Trophoblast cell (in vitro differentiated cells and primary cell): Measurements from ENCODE around the gene IL1RAPL2.
"Not testable (repeated sequence)": the region's sequence is repeated elsewhere in the genome, so short reads cannot be mapped to it uniquely, and the experiment has no call there.

Experiments
- DNase-seq, 2 donors: peaks; one replicate each; pipeline ENCODE4 v3.0.0-alpha.2; 2016
- H2AFZ ChIP-seq: 2 replicates; pipeline ENCODE4 v1.6.1; 2013; ENCODE audit warnings: low read length, moderate library complexity, mild to moderate bottlenecking; ENCODE audit not compliant: insufficient read depth, poor library complexity
- H2AK5ac ChIP-seq: 2 replicates; pipeline ENCODE4 v1.6.1; 2013; ENCODE audit warnings: mild to moderate bottlenecking, low read length
- H2BK120ac ChIP-seq: 2 replicates; pipeline ENCODE4 v1.6.1; 2013; ENCODE audit warnings: low read length, mild to moderate bottlenecking, moderate library complexity; ENCODE audit not compliant: insufficient read depth, poor library complexity
- H2BK12ac ChIP-seq: 2 replicates; pipeline ENCODE4 v1.6.1; 2013; ENCODE audit warnings: mild to moderate bottlenecking, low read length, moderate library complexity
- H2BK5ac ChIP-seq: 2 replicates; pipeline ENCODE4 v1.6.1; 2013; ENCODE audit warnings: low read length, low read depth, moderate library complexity, mild to moderate bottlenecking; ENCODE audit not compliant: poor library complexity
- H3K14ac ChIP-seq: 2 replicates; pipeline ENCODE4 v1.6.1; 2013; ENCODE audit warnings: mild to moderate bottlenecking, low read length
- H3K18ac ChIP-seq: 2 replicates; pipeline ENCODE4 v1.6.1; 2013; ENCODE audit warnings: mild to moderate bottlenecking, low read length
- H3K23ac ChIP-seq: 2 replicates; pipeline ENCODE4 v1.6.1; 2013; ENCODE audit warnings: low read length
- H3K27ac ChIP-seq: 2 replicates; pipeline ENCODE4 v1.5.1; 2013; ENCODE audit warnings: low read depth, mild to moderate bottlenecking, inconsistent platforms, low read length, moderate library complexity
- H3K27me3 ChIP-seq: 2 replicates; pipeline ENCODE4 v1.6.1; 2013; ENCODE audit warnings: inconsistent platforms, mild to moderate bottlenecking, low read length, moderate library complexity; ENCODE audit not compliant: insufficient read depth
- H3K36me3 ChIP-seq, 2 experiments: 1 replicate in 1 of 2; 2 replicates in 1 of 2; pipeline ENCODE4 v1.6.1; 2013; ENCODE audit warnings: low read length in 2 of 2, mild to moderate bottlenecking in 2 of 2, moderate library complexity in 1 of 2; ENCODE audit not compliant: insufficient read depth in 2 of 2, control insufficient read depth in 1 of 2
- H3K4ac ChIP-seq: 2 replicates; pipeline ENCODE4 v1.6.1; 2013; ENCODE audit warnings: low read depth, mild to moderate bottlenecking, low read length, moderate library complexity
- H3K4me1 ChIP-seq, 2 experiments: 1 replicate in 1 of 2; 2 replicates in 1 of 2; pipeline ENCODE4 v1.6.1; 2013; ENCODE audit warnings: low read length in 2 of 2, mild to moderate bottlenecking in 2 of 2, moderate library complexity in 1 of 2; ENCODE audit not compliant: insufficient read depth in 2 of 2, control insufficient read depth in 1 of 2
- H3K4me2 ChIP-seq: 2 replicates; pipeline ENCODE4 v1.6.1; 2013; ENCODE audit warnings: inconsistent platforms, mild to moderate bottlenecking, low read length, moderate library complexity
- H3K4me3 ChIP-seq: 2 replicates; pipeline ENCODE4 v1.5.1; 2013; ENCODE audit warnings: mild to moderate bottlenecking, low read depth, low read length, inconsistent platforms
- H3K79me1 ChIP-seq: one replicate; pipeline ENCODE4 v1.6.1; 2013; ENCODE audit warnings: low read length
- H3K79me2 ChIP-seq: 2 replicates; pipeline ENCODE4 v1.6.1; 2013; ENCODE audit warnings: low read length, mild to moderate bottlenecking; ENCODE audit not compliant: control insufficient read depth, insufficient read depth, poor library complexity
- H3K9ac ChIP-seq: 2 replicates; pipeline ENCODE4 v1.6.1; 2013; ENCODE audit warnings: mild to moderate bottlenecking, low read length
- H3K9me3 ChIP-seq: 2 replicates; pipeline ENCODE4 v1.6.1; 2013; ENCODE audit warnings: low read depth, mild to moderate bottlenecking, control low read depth, inconsistent platforms, low read length; ENCODE audit not compliant: insufficient read depth
- H4K12ac ChIP-seq: 2 replicates; pipeline ENCODE4 v1.6.1; 2013; ENCODE audit warnings: low read depth, mild to moderate bottlenecking, low read length, moderate library complexity
- H4K8ac ChIP-seq: 2 replicates; pipeline ENCODE4 v1.6.1; 2013; ENCODE audit warnings: low read depth, mild to moderate bottlenecking, low read length, moderate library complexity
- H4K91ac ChIP-seq: one replicate; pipeline ENCODE4 v1.6.1; 2013; ENCODE audit warnings: low read depth, mild to moderate bottlenecking, low read length, moderate library complexity
- WGBS: extraction: QIAGEN DNeasy Blood & Tissue Kit; methylation state at CpG from one replicate; pipeline ENCODE4 v1.1.7; 2013; ENCODE audit warnings: missing lambda C conversion rate; ENCODE audit not compliant: insufficient read length, insufficient coverage; ENCODE audit errors: extremely low coverage; 5-methylcytosine and 5-hydroxymethylcytosine counted together

IL1RAPL2 gene

GRCh38 chrX:105228602-105229001 lies 662.6 kb downstream of the IL1RAPL2 start:
- no peak overlapping the region for H3K14ac ChIP-seq
- no peak overlapping the region for H2AFZ ChIP-seq
- H3K4me1 ChIP-seq: no peaks in the 10 kb centered on the region
- H3K9ac ChIP-seq: no peak overlapping the region
- H3K36me3 ChIP-seq: no peaks in the 10 kb centered on the region
- H3K27ac ChIP-seq: no peak overlapping the region
- no peak overlapping the region for H2BK120ac ChIP-seq
- H4K8ac ChIP-seq: no peak overlapping the region
- no peak overlapping the region for H2AK5ac ChIP-seq
- no peak overlapping the region for H4K91ac ChIP-seq
- DNase-seq: no peak
- no peaks in the 10 kb centered on the region for H3K79me2 ChIP-seq
- WGBS: no CpG with 5 or more reads among the region's 2 CpGs
- H3K27me3 ChIP-seq: no peaks in the 10 kb centered on the region
- no peak overlapping the region for H3K4ac ChIP-seq
- no peak overlapping the region for H3K18ac ChIP-seq
- H2BK5ac ChIP-seq: no peak overlapping the region
- H4K12ac ChIP-seq: no peak overlapping the region
- no peak overlapping the region for H3K4me3 ChIP-seq
- no peak overlapping the region for H3K4me2 ChIP-seq
- no peak overlapping the region for H2BK12ac ChIP-seq
- no peak overlapping the region for H3K23ac ChIP-seq
- H3K9me3 ChIP-seq: no peaks in the 10 kb centered on the region
- no peaks in the 10 kb centered on the region for H3K79me1 ChIP-seq

DNA sequence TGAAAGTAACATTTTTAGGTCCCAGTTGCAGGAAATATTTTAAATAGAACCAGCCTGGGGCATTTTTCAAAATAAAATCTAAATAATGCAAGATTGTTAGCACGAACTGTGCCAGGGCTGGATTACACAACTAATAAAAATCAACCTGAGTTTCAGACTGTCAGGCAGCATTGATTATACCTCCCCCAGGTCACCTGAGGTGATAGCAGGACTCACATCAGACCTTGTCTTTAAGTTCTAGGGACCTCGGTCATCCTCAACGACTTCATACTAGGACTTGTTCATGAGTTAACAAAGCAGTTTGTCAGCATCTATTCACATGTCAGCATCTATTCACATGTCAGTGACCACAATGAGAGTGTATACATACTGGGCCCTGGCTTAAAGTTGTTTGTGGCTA lies 663.1 kb downstream of the IL1RAPL2 start:
- Histone ChIP-seq H2BK5ac (no peak overlapping the region), H4K8ac (no peak overlapping the region), H3K79me1 (no peaks in the 10 kb centered on the region), H3K9me3 (no peaks in the 10 kb centered on the region), H3K14ac (no peak overlapping the region), H3K79me2 (no peaks in the 10 kb centered on the region), H2BK120ac (no peak overlapping the region), H4K12ac (no peak overlapping the region), H3K4me2 (no peak overlapping the region), H3K36me3 (no peaks in the 10 kb centered on the region), H2AFZ (no peak overlapping the region), H3K4me1 (no peaks in the 10 kb centered on the region), H3K4me3 (no peak overlapping the region), H2AK5ac (no peak overlapping the region), H4K91ac (no peak overlapping the region), H3K18ac (no peak overlapping the region), H3K27ac (no peak overlapping the region), H2BK12ac (no peak overlapping the region), H3K4ac (no peak overlapping the region), H3K9ac (no peak overlapping the region), H3K23ac (no peak overlapping the region), H3K27me3 (no peaks in the 10 kb centered on the region)
- WGBS: no CpG with 5 or more reads among the region's 3 CpGs
- no peak for DNase-seq

DNA sequence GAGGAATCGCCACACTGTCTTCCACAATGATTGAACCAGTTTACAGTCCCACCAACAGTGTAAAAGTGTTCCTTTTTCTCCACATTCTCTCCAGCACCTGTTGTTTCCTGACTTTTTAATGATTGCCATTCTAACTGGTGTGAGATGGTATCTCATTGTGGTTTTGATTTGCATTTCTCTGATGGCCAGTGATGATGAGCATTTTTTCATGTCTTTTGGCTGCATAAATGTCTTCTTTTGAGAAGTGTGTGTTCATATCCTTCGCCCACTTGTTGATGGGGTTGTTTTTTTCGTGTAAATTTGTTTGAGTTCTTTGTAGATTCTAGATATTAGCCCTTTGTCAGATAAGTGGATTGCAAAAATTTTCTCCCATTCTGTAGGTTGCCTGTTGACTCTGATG lies 671.4 kb downstream of the IL1RAPL2 start:
- H2AFZ ChIP-seq, DNase-seq, H2AK5ac ChIP-seq, H3K36me3 ChIP-seq, H3K27ac ChIP-seq, H2BK12ac ChIP-seq, H3K27me3 ChIP-seq, H3K4ac ChIP-seq, H3K79me1 ChIP-seq, H4K91ac ChIP-seq, H3K9me3 ChIP-seq, H3K23ac ChIP-seq, H3K79me2 ChIP-seq, H3K4me1 ChIP-seq, H4K12ac ChIP-seq, H2BK5ac ChIP-seq, H3K4me2 ChIP-seq, H3K14ac ChIP-seq, H2BK120ac ChIP-seq, H3K18ac ChIP-seq, H3K4me3 ChIP-seq, H3K9ac ChIP-seq, H4K8ac ChIP-seq: not testable (repeated sequence)
- no CpG with 5 or more reads among the region's 3 CpGs for WGBS

GRCh38 chrX:105241056-105241455 lies 675.1 kb downstream of the IL1RAPL2 start:
- Histone ChIP-seq H2BK12ac (no peak overlapping the region), H3K27ac (no peak overlapping the region), H3K9me3 (no peaks in the 10 kb centered on the region), H3K36me3 (no peaks in the 10 kb centered on the region), H3K79me2 (no peaks in the 10 kb centered on the region), H4K91ac (no peak overlapping the region), H3K4me3 (no peak overlapping the region), H2AK5ac (no peak overlapping the region), H3K23ac (no peak overlapping the region), H3K4me1 (no peaks in the 10 kb centered on the region), H2BK120ac (no peak overlapping the region), H2AFZ (no peak overlapping the region), H2BK5ac (no peak overlapping the region), H4K8ac (no peak overlapping the region), H3K79me1 (no peaks in the 10 kb centered on the region), H4K12ac (no peak overlapping the region), H3K4me2 (no peak overlapping the region), H3K4ac (no peak overlapping the region), H3K14ac (no peak overlapping the region), H3K27me3 (no peaks in the 10 kb centered on the region), H3K18ac (no peak overlapping the region), H3K9ac (no peak overlapping the region)
- no peak for DNase-seq
- no CpG with 5 or more reads among the region's 2 CpGs for WGBS
